Right ventricle myocardium inferior (tissue), 1 donor: ENCODE data around the gene BCAS2. TPM values are rescaled to one million over a fixed set of nuclear protein-coding genes. Genes with fewer than 3 reads are reported as not detected.

Experiments used
- ATAC-seq: fragments of 200-7000 bp; cut with Tn5 transposase; one replicate; pipeline ENCODE4 v1.9.1; 2020; ENCODE audit warnings: mild to moderate bottlenecking, moderate library complexity
- DNase-seq: peaks from one replicate; pipeline ENCODE4 v3.0.0; 2021; ENCODE audit errors: missing footprints
- intact Hi-C: fragments of 100-400 bp; cut with DNase I; formaldehyde crosslinking; loops from one replicate; pipeline ENCODE4 v1.11.0; 2022
- total RNA-seq: library from RNA; stranded (reverse); fragmentation: NEBNext Ultra II Directional; extraction: Animal tissue kit (Norgen Biotek cat#: 25700); gene quantifications from one replicate; pipeline ENCODE4 v1.2.1, GENCODE V29; 2021
- donor health status: DM: no; HTN: yes; CAD: no; lungs with severe emphysema.

Gene BCAS2
- total RNA-seq, 1 donor from 2014 or later: 28.4 TPM

- DNase-seq: no peak
- intact Hi-C loops: no loop called here
- ATAC-seq: no peak
Observed at GRCh38 chr1:114521396-114522263, 59.8 kb downstream of the BCAS2 start.

Other genes with a start within 250 kb of the BCAS2 start
- 14.5 TPM for gene TRIM33, start 70.4 kb downstream of the BCAS2 start, total RNA-seq
- gene DENND2C, start 88.4 kb upstream of the BCAS2 start, total RNA-seq: 2.6 TPM
- gene AMPD1, start 113.9 kb upstream of the BCAS2 start, total RNA-seq: not detected
- 7.2 TPM for gene NRAS, start 135.2 kb upstream of the BCAS2 start, total RNA-seq
- gene CSDE1, start 176.4 kb upstream of the BCAS2 start, total RNA-seq: 873 TPM
- gene SIKE1, start 199.1 kb upstream of the BCAS2 start, total RNA-seq: 34.2 TPM